HepG2 (cell line): ENCODE data around the gene MDP1. TPM values are rescaled to one million over a fixed set of nuclear protein-coding genes. Genes with fewer than 3 reads are reported as not detected.

ENCODE experiments used
- CENPT ChIP-seq: sonication (generic); formaldehyde crosslinking; IDR thresholded peaks from 2 replicates; pipeline ENCODE4 v1.8.0; 2022; ENCODE audit warnings: low read depth, mild to moderate bottlenecking, moderate library complexity, missing genetic modification reagents
- ESRRA ChIP-seq: sonication (generic); formaldehyde crosslinking; IDR thresholded peaks from 2 replicates; pipeline ENCODE4 v1.5.1; 2020; ENCODE audit warnings: mild to moderate bottlenecking, low read depth, missing genetic modification reagents
- GATA4 ChIP-seq: sonication (generic); IDR thresholded peaks from 2 replicates; pipeline ENCODE4 v1.6.1; 2016; ENCODE audit warnings: antibody characterized with exemption, low read depth, borderline replicate concordance
- IKZF5 ChIP-seq: IDR thresholded peaks from 2 replicates; pipeline ENCODE4 v1.6.1; 2018; ENCODE audit warnings: missing genetic modification reagents, mild to moderate bottlenecking, missing compliant biosample characterization
- MAZ ChIP-seq, 2 experiments: sonication (generic) in 1 of 2; formaldehyde crosslinking in 1 of 2; IDR thresholded peaks; 2 replicates each; pipeline versions ENCODE4 v1.5.0 to v1.6.1; 2012 to 2020; ENCODE audit warnings: low read depth in 2 of 2, mild to moderate bottlenecking in 2 of 2, borderline replicate concordance in 1 of 2, improper control_type of control experiment in 1 of 2, low read length in 1 of 2, missing genetic modification reagents in 1 of 2, moderate library complexity in 1 of 2
- MTA3 ChIP-seq: sonication (generic); formaldehyde crosslinking; IDR thresholded peaks from 2 replicates; pipeline ENCODE4 v1.4.0; 2020; ENCODE audit warnings: missing genetic modification reagents
- NFAT5 ChIP-seq: sonication (generic); formaldehyde crosslinking; IDR thresholded peaks from 2 replicates; pipeline ENCODE4 v1.4.0; 2020; ENCODE audit warnings: missing genetic modification reagents
- PRPF4 ChIP-seq: fragments of 200-400 bp; formaldehyde crosslinking; IDR thresholded peaks from 2 replicates; pipeline ENCODE4 v1.6.1; 2016; ENCODE audit warnings: low read length, low read depth; ENCODE audit not compliant: poor library complexity, severe bottlenecking
- REST ChIP-seq, 2 experiments: IDR thresholded peaks; 2 replicates each; pipeline ENCODE4 v1.6.1; 2011 to 2012; ENCODE audit warnings: low read length in 2 of 2, borderline replicate concordance in 1 of 2, low read depth in 1 of 2, mild to moderate bottlenecking in 1 of 2, moderate library complexity in 1 of 2
- SETDB1 ChIP-seq: sonication (generic); formaldehyde crosslinking; IDR thresholded peaks from 2 replicates; pipeline ENCODE4 v1.5.1; 2020; ENCODE audit warnings: missing genetic modification reagents, mild to moderate bottlenecking, borderline replicate concordance
- SOX13 ChIP-seq, 3 experiments: fragments of 450-650 bp in 1 of 3; sonication (generic) in 1 of 3; formaldehyde crosslinking in 1 of 3; IDR thresholded peaks in 2 of 3; conservative IDR thresholded peaks in 1 of 3; 2 replicates each; pipeline versions ENCODE4 v1.5.0 to v1.6.1; 2016 to 2020; ENCODE audit warnings: antibody characterized with exemption in 1 of 3, mild to moderate bottlenecking in 1 of 3, missing compliant biosample characterization in 1 of 3, missing genetic modification reagents in 1 of 3, moderate library complexity in 1 of 3
- ZMYM3 ChIP-seq: sonication (generic); formaldehyde crosslinking; IDR thresholded peaks from 2 replicates; pipeline ENCODE4 v1.5.1; 2020; ENCODE audit warnings: mild to moderate bottlenecking, missing genetic modification reagents
- ZNF563 ChIP-seq: sonication (generic); formaldehyde crosslinking; IDR thresholded peaks from 2 replicates; pipeline ENCODE4 v1.8.0; 2022; ENCODE audit warnings: mild to moderate bottlenecking, moderate library complexity, missing genetic modification reagents
- polyA plus RNA-seq, 8 experiments: library from polyadenylated mRNA; depleted of rRNA in 3 of 8; stranded (reverse) in 7 of 8; unstranded in 1 of 8; fragments of >200 nt; fragmentation: Illumina TruSeq in 4 of 8; extraction: Trizol in 4 of 8; gene quantifications; 2 replicates each; pipeline versions ENCODE4 v1.2.1 to v1.2.3, GENCODE V29; 2011 to 2016; ENCODE audit warnings: low read depth in 4 of 8, missing spikeins in 1 of 8, mixed read lengths in 1 of 8; ENCODE audit not compliant: insufficient read depth in 1 of 8
- total RNA-seq, 5 experiments: library from RNA; depleted of rRNA; stranded (reverse); fragments of >200 nt; fragmentation: Illumina TruSeq; extraction: Trizol; gene quantifications; 2 replicates each; pipeline ENCODE4 v1.2.3, GENCODE V29; 2016; ENCODE audit warnings: low read depth in 1 of 5

The MDP1 gene
- total and polyA plus RNA-seq, 2 of the 13 experiments (the other 11 are each of a cell fraction or from before 2014, with no cell fraction given) = 44.1 to 48.7 TPM

- TF ChIP-seq IKZF5 (CRISPR knock-in tag) (no peak), ZNF563 (no peak), MAZ (IDR thresholded peaks at IDR 0.05; ENCODE audit: borderline replicate concordance, low read depth, low read length) (no peak), MAZ (CRISPR knock-in tag; IDR thresholded peaks at IDR 0.05; ENCODE audit: low read depth) (no peak), PRPF4 (peak; percentile 9), ESRRA (CRISPR knock-in tag) (no peak), ZMYM3 (CRISPR knock-in tag) (no peak), REST (IDR thresholded peaks at IDR 0.05; ENCODE audit: borderline replicate concordance in 1 of 2, low read depth in 1 of 2, low read length in 2 of 2) (no peak), MTA3 (CRISPR knock-in tag) (0 out of 2 replicates have a peak, but pooled peaks have one; percentile 45), NFAT5 (CRISPR knock-in tag) (no peak), SOX13 (IDR thresholded peaks at IDR 0.05) (no peak), SOX13 (CRISPR knock-in tag; conservative IDR thresholded peaks at IDR 0.05 in 1 of 2, IDR thresholded peaks at IDR 0.05 in 1 of 2) (no peak), CENPT (CRISPR knock-in tag) (0 out of 2 replicates have a peak, but pooled peaks have one; percentile 12), SETDB1 (no peak), GATA4 (no peak)
These were observed 21.0 kb downstream of the MDP1 start (continued) for GRCh38 chr14:24194873-24195185.
